GM19468 (cell line): ENCODE measurements around the gene IZUMO4.

Experiments
- ATAC-seq: cut with Tn5 transposase; IDR thresholded peaks from one replicate; pipeline ENCODE4 v1.9.1; 2021; ENCODE audit warnings: mild to moderate bottlenecking, moderate library complexity, moderate number of reproducible peaks; ENCODE audit not compliant: unreplicated experiment; ENCODE audit errors: extremely low read depth

IZUMO4 gene

GRCh38 chr19:2139385-2140137 is 42.8 kb downstream of the IZUMO4 start:
- ATAC-seq = no peak

GRCh38 chr19:2140138-2140569 is 43.4 kb downstream of the IZUMO4 start:
- ATAC-seq = no peak

- no peak for ATAC-seq
Measured at GRCh38 chr19:2142173-2142829, 45.6 kb downstream of the IZUMO4 start.

- ATAC-seq = no peak
Measured at GRCh38 chr19:2144190-2144589, 47.5 kb downstream of the IZUMO4 start.

GRCh38 chr19:2145831-2146241 is 49.1 kb downstream of the IZUMO4 start:
- no peak for ATAC-seq

GRCh38 chr19:2148482-2149135 is 51.9 kb downstream of the IZUMO4 start:
- no peak for ATAC-seq
